ENCODE results near the gene ATPAF2. TPM values are rescaled to one million over a fixed set of nuclear protein-coding genes. Genes with fewer than 3 reads are reported as not detected.

ATPAF2 gene
- 10 to 100 TPM; 12.1 to 18.3 TPM for total RNA-seq
- long read RNA-seq, donor 1, partial matches to known transcripts, result 0 of 2 reads
- long read RNA-seq, donor 1, other reads (novel, unspliced or antisense), result 0 of 2 reads
- long read RNA-seq, donor 2, transcript ATPAF2-206 (8 exons, 1,564 nt), result major isoform, 38 of 42 reads
- long read RNA-seq, donor 2, partial matches to known transcripts, result 0 of 42 reads
- long read RNA-seq, donor 2, other reads (novel, unspliced or antisense), result 4 of 42 reads

DNA sequence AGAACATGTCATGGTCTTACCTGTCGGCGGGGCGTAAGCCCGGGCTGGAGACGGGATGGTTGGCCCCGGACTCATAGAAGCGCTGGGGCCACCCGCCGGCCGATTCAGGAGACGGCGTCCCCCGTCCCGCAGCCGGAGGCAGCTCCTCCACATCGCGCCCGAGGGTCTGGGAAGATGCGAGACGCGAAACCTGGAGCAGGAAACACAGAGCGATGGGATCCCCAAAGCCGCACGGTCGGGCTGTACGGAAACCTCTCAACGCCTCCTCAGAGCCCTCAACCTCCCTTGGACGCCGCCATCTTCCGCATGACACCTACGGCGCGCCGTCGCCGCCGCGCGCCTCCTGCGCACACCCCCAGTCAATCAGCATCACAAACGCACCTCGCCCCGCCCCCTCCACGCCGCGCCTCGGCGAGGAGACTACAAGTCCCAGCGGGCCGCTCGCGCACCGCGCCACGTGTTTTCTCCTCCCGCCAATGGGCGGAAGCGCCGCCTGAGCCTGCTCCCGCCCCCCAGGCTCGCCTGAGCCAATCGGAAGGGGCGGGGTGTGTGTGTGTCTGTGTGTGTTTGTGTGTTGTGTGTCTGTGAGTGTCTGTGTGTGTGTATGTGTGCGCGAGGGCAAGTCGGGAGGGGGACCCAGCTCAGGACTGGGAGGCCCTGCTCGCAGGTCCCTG, at the start of gene ATPAF2, which contains the start of gene GID4:
Gene ATPAF2, minus strand, starts transcription at position 308 of the 674 bp plus-strand sequence. Its CDS starts 155 bp downstream, at position 153.
Gene GID4, plus strand, starts transcription at position 548 of the 674 bp plus-strand sequence. Its CDS starts 57 bp downstream, at position 605.
- DNase-seq (ENCODE audit: low spot score), result peak; percentile 100
- intact Hi-C loops (cut with DNase I), result loop anchor here (5.0 to 10.0 kb wide), 4 partner anchors 144 to 362 kb away; partner anchors contain the start of gene RAI1 (in 1 of the 2)

DNA sequence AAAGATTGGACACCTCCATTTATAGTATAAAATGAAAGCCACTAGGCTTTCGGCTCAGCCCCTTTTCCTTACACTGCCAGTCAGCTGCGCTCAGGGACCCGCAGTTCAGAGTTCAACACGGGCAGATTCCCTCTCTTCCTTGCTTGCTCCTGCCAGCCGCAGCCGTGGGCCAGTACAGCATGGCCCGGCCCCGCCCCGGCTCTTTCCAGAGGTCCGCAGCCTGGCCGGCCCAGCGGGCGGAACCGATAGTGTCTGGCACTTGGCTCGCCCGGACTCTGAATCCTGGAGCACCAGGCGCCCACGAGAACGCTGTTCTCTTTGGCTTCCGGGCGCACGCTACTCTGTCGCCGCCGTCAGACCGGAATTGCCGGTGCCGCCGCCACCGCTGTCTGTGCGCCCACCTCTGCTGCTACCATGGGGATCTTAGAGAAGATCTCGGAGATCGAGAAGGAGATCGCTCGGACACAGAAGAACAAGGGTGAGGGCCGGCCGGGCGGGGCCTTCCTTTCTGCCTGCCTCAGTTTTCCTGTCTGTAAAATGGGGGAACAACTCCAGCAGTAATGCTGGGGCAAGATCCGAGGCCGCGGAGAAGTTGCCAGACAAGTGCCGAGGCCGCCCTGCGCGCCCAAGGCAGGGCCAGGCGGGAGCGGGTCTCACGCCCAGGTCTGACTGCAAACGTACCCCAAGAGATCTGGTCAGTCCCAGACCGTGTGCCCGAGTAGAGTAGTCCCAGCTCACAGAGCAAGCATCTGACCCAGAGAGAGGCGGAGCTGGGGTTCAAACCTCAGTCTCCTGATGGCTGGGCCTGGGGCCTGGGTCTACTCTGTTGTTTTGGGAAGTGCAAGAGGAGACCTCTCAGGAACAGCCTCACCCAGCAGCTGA, 48.9 kb upstream of the ATPAF2 start, which contains the start of gene DRG2:
Gene DRG2, plus strand, starts transcription at position 339 of the 882 bp plus-strand sequence. Its CDS starts 76 bp downstream, at position 415.
- intact Hi-C loops (cut with DNase I), result no loop called here
- peak; percentile 98 for DNase-seq (ENCODE audit: low spot score)

DNA sequence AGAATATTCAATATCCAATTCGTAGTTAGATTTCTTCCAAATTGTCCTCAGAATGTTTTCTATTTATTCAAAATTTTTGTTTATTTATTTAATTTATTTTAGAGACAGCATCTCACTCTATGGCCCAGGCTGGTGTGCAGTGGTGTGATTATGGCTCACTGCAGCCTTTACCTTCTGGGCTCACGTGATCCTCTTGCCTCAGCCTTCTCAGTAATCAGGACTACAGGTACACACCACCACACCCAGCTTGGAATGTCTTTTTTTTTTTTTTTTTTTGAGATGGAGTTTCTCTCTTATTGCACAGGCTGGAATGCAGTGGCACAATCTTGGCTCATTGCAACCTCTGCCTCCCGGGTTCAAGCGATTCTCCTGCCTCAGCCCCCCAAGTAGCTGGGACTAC, 45.3 kb upstream of the ATPAF2 start:
- intact Hi-C loops (cut with DNase I), result no loop called here
- no peak for DNase-seq (ENCODE audit: low spot score)

DNA sequence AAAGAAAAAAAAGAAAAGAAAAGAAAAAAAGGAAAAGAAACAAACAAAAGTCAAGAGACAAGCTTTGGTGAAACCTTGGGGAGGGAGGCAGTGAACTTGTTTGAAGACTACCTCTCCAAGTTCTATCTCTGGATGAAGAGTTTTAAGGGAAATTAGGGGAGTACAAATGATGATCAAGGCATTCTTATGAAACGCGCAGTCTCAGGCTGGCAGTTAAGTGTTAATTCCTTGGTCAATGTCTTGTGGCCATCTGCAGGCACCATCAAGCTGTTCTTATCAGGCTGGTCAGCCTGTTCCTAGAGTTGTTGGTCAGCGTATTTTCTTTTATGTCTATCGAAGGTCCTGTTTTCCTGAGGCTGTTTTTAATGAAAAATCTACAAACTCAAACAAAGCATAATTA, 40.6 kb upstream of the ATPAF2 start:
- intact Hi-C loops (cut with DNase I), result no loop called here
- no peak for DNase-seq (ENCODE audit: low spot score)

DNA sequence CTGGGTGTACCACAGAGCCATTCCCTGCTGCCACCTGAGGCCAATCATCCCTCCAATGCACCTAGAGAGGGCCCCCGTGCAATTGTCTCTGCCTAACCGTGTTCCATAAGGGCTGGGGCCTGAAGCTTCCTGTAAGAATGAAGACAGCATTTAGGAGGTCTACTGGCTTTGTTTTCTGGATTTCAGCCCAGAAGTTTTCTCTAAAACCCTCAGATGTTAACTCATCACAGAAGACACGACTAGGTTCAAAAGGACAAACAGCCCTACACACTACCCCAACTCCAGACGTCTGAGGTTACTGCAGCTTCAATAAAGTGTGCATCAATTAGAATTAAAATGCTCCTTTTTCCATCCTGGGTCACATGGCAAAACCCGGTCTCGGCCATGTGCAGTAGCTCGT, 38.0 kb upstream of the ATPAF2 start:
- no peak for DNase-seq (ENCODE audit: low spot score)
- intact Hi-C loops (cut with DNase I), result no loop called here

DNA sequence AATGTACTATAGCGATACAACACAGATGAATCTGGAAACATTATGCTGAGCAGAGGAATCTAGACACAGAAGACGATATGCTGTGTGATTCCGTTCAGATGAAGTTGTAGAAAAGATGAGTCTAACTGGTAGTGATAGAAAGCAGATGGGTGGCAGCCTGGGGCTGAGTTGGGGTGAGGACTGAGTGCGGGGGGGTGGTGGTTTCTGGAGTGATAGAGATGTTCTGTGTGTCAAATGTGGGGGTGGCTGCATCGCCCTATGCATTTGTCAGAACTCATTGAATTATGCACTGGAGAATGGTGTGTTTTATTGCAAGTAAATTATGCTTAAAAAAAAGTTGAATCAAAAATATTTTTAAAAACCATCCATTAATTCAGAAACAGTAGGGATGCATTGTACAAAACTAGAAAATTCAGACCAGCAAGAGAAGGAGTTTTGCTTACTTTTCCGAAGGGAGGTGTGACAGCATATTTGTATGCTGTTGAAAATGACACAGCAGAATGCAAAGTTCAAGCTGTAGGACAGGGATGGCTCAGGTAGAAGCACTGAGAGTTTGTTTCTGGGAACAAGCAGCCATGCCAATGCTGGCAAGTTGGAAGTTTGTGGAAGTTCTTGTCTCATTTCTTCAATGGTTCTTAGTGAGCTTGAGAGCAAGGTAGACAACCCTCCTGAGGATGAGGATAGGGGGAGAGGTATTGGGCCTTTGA, 35.8 kb upstream of the ATPAF2 start:
- intact Hi-C loops (cut with DNase I), result no loop called here
- DNase-seq (ENCODE audit: low spot score), result no peak

DNA sequence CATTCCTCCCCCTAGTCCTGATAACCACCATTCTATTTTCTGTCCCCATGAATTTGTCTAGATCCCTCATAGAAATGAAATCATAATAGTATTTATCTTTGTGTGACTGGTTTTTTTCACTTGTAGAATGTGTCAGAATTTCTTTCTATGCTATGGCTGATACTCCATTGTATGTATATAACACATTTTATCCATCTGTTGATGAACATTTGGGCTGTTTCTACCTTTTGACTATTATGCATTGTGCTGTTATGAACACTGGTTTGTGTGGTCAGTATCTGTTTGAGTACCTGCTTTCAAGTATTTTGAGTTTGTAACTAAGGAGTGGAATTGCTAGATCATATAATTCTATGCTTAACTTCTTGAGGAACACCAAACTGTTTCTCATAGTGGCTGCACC, 32.8 kb upstream of the ATPAF2 start:
- no peak for DNase-seq (ENCODE audit: low spot score)
- intact Hi-C loops (cut with DNase I), result no loop called here

DNA sequence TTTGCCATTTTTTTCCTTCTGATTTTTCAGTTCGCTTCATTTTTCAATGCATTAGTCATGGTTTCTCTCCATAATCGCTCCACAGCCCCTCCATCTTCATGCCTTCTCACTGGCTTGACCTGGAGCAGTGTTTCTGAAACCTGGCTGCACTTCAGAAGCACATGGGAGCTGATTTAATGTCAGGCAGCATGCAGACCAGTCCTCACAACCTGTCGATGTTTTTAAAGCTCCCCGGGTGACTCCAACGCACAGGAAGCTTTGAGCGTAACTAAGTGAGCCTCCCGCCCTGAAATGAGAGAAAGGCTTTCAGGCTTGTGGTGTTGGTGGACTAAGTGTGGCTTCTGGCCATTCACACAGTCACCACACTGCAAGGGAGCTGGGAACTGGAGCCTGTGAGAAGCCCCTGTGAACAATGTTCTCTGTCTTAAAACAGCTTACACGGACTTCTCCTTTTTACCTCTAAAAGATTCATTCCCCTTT, 31.9 kb upstream of the ATPAF2 start:
- intact Hi-C loops (cut with DNase I), result no loop called here
- no peak for DNase-seq (ENCODE audit: low spot score)

DNA sequence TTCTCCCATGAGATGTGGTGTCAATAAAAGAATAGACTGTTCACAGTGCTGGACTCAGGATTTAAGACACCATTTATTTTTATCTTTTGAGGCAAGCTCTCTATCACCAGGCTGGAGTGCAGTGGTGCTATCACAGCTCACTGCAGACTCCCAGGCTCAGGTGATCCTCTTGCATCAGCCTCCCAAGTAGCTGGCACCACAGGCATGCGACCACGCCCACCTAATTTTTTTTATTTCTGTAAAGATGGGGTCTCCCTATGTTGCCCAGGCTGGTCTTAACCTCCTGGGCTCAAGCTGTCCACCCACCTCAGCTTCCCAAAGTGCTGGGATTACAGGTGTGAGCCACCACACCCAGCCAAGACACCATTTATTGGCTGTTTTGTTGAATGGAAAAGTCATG, 30.1 kb upstream of the ATPAF2 start:
- no peak for DNase-seq (ENCODE audit: low spot score)
- intact Hi-C loops (cut with DNase I), result no loop called here

DNA sequence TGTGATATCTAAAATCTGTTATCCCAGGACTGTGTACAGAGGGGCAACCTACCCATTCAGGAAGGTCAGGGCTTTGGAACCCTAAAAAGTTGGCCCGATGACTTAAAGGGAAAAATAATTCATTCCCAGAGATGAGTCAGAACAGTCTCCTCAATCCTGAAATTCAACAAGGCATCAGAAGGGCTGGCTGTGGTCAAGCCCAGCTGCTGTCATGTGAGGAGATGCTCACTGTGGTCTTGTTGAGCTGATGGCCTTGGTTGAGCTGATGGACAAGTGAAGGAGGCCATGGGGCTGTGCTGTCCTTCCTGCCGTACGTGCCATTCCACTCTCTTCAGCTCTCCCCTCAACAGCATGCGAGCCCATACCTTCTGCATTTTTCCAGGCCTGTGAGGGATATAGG, 27.9 kb upstream of the ATPAF2 start:
- no peak for DNase-seq (ENCODE audit: low spot score)
- intact Hi-C loops (cut with DNase I), result no loop called here

DNA sequence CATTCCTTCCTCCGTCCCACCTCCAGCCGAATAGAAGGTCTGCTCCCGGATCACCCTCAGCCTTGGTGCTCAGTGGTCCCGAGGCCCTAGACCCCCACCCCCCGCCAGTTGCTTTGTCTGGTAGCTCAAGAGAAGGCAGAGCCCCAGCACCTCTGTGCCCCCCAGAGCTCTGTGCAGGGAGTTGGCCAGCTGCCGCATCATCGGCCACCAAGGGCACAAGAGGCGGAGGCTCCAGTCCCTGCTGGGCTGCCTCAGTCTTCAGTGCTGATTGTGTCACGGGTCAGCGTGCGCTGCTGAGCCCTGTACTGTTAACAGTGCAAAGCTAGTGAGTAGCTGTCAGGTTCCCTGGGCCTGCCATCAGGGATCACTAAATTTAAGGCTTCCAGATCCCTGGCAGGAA, 26.6 kb upstream of the ATPAF2 start:
- no peak for DNase-seq (ENCODE audit: low spot score)
- intact Hi-C loops (cut with DNase I), result no loop called here

DNA sequence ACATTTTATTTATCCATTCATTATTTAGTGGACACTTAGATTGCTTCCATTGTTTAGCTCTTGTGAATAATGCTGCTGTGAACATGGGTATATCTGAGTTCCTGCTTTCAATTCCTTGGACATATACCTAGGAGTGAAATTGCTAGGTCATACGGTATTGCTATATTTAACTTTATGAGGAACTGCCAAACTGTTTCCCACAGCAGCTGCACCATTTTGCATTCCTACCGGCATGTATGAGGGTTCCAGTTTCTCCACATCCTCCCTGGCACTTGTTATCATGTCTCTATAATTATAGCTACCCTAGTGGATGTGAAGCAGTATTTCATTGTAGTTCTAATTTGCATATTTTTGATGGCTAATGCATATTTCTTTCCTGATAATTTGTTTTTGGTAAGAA, 25.1 kb upstream of the ATPAF2 start:
- intact Hi-C loops (cut with DNase I), result no loop called here
- DNase-seq (ENCODE audit: low spot score), result no peak

DNA sequence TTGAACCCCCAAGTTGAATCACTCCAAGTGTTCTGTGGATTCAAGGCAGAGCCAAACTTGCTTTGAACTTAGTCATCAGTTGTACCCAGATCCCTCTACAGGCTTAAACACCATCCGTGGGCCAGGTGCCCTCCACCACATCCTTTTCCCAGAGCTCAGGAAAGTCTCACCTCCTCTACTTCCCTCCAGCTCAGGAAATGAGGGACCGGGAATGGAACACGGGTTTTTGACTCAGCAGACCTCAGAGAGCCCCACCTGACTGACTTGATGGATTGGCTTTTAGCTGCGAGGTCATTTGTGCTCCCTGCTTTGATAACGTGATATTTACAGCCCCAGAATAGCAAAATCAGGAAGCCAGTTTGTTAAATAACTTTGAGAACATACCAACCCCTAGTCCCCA, 20.3 kb upstream of the ATPAF2 start:
- no peak for DNase-seq (ENCODE audit: low spot score)
- intact Hi-C loops (cut with DNase I), result no loop called here

DNA sequence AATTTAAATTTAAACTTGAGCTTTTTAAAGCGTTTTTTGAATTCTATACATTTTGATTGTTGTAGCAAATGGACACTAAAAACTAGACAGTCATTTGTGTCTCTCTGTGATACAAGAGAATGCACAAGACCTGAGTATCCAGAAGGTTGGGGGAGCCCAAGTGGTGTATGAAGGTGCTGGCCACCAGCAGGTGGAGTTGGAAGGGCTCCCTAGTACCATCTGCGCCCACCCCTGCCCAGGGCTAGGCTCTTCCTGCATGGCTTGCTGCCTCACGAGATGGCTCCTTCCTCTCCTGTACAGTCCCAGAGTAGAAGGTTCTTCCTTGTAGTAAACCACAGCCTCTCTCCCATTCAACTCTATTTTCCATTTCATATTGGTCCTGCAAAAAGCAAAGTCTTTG, 17.2 kb upstream of the ATPAF2 start:
- intact Hi-C loops (cut with DNase I), result no loop called here
- DNase-seq (ENCODE audit: low spot score), result no peak

DNA sequence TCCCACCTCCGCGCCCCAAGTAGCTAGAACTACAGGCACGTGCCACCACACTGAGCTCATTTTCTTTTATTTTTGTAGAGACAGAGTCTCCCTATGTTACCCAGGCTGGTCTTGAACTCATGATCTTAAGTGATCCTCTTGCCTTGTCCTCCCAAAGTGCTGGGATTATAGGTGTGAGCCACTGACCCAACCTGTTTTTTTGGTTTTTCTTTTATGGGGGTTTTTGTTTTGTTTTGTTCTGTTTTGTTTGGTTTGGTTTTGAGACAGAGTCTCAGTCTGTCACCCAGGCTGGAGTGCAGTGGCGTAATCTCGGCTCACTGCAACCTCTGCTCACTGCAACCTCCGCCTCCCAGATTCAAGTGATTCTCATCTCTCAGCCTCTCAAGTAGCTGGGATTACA, 16.6 kb upstream of the ATPAF2 start:
- DNase-seq (ENCODE audit: low spot score), result no peak
- intact Hi-C loops (cut with DNase I), result no loop called here

DNA sequence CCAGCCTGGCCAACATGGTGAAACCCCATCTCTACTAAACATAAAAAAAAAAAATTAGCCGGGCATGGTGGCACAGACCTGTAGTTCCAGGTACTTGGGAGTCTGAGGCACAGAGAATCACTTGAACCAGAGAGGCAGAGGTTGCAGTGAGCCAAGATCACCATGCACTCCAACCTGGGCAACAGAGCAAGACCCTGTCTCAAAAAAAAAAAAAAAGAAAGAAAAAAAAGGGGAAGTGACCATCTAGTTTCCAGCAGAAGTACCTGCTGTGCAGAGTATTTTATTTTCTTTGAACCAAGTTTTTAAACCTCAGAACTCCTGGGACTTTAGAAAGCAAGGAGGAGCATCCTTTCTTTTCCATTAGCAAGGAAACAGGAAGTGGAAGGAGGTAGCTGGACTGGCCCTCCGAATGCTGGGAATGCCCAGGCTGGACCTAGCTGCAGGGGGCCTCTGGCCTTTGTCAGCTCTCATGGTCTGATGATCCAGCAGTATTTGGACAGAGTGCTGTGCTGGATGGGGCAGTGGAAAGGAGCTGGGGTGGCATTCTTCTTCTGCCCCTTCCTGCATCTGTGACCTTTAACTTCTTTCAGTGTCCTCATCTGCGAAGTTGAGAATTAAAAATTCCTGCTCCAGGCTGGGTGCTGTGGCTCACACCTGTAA, 6.9 kb upstream of the ATPAF2 start:
- intact Hi-C loops (cut with DNase I), result no loop called here
- no peak for DNase-seq (ENCODE audit: low spot score)

DNA sequence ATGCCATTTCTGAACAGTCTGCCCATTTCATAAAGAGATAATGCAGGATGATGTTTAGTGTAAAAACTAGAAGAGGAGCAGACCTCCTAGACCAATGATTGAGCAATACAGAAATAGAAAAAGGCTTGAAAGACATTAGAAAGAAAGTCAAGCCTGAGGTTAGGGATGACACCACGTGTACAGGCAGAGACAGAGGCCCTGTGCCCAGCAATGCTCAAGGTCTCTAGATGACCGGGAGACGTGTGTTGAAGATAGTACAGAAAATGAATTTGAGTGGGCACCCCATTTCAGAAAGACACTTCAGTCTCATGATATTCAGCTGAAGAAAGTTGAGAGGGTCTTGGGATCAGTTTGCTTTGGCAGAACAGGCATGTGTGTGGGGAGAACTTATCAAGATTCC, 5.6 kb upstream of the ATPAF2 start:
- DNase-seq (ENCODE audit: low spot score), result no peak
- intact Hi-C loops (cut with DNase I), result no loop called here

DNA sequence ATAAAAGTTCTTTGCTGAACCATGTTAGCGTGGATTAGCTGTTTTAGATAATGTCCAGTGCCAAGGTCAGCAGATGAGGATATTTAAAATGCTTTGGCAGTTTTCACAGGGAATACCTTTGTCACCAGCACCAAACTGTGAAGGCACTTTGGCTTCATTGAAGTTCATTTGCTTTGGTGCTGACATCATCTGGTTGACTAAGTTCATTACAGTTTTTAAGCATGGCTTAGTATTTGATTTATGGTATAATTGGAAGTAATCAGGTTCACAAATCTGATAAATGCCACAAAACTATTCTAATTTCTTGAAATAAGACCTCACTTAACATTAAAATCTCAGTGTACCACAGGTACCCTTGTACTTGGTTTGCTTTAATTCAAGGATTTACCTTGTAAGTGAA, 4.5 kb upstream of the ATPAF2 start:
- intact Hi-C loops (cut with DNase I), result no loop called here
- DNase-seq (ENCODE audit: low spot score), result no peak

DNA sequence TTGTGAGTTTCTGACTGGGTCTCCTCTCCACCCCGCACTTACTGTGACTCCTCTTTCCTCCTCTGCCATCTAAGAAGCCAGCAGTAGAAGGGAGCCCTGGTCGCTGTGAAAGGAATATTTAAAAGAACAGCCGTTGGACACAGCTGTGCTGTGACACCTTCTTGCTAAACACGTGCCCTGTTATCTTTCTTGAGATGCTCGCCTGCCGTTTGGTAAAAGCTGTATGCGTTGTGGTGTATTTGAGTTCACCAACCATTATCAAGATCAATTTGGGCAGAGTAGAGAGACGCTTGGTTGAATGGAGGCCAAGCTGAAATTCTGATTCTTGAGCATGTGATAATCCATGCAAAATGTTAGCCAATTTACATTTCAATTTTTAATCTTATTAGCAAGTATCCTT, 4.0 kb upstream of the ATPAF2 start:
- intact Hi-C loops (cut with DNase I), result no loop called here
- no peak for DNase-seq (ENCODE audit: low spot score)

Data from posterior vena cava (tissue), 2 donors.